HUES64 (cell line): ENCODE data around the gene CACNA1S.

ENCODE experiments used
- H3K27ac ChIP-seq: 2 replicates; pipeline ENCODE4 v1.7.0; 2013; ENCODE audit warnings: low read depth, low read length, inconsistent platforms
- H3K27me3 ChIP-seq: 2 replicates; pipeline ENCODE4 v1.6.1; 2013; ENCODE audit warnings: mild to moderate bottlenecking, low read length; ENCODE audit not compliant: insufficient read depth
- H3K36me3 ChIP-seq: 2 replicates; pipeline ENCODE4 v1.6.1; 2013; ENCODE audit warnings: mild to moderate bottlenecking, low read length; ENCODE audit not compliant: insufficient read depth
- H3K4me1 ChIP-seq: 2 replicates; pipeline ENCODE4 v1.6.1; 2013; ENCODE audit warnings: mild to moderate bottlenecking, low read length, moderate library complexity; ENCODE audit not compliant: insufficient read depth
- H3K4me3 ChIP-seq: 2 replicates; pipeline ENCODE4 v1.5.1; 2013; ENCODE audit warnings: mild to moderate bottlenecking, low read length, moderate library complexity
- H3K9ac ChIP-seq: 2 replicates; pipeline ENCODE4 v1.6.1; 2013; ENCODE audit warnings: mild to moderate bottlenecking, low read depth, low read length
- H3K9me3 ChIP-seq: 2 replicates; pipeline ENCODE4 v1.6.1; 2013; ENCODE audit warnings: low read depth, low read length; ENCODE audit not compliant: insufficient read depth
- WGBS: fragments of 150-250, 120-280 bp; methylation state at CpG from one replicate; pipeline ENCODE4 v1.1.7; 2013; ENCODE audit warnings: missing lambda C conversion rate; 5-methylcytosine and 5-hydroxymethylcytosine counted together

CACNA1S gene

GRCh38 chr1:201145816-201146215 lies 33.6 kb upstream of the CACNA1S start:
- no peak overlapping the region for H3K4me3 ChIP-seq
- H3K27me3 ChIP-seq, result no peaks in the 10 kb centered on the region
- H3K4me1 ChIP-seq, result no peaks in the 10 kb centered on the region
- H3K9me3 ChIP-seq, result no peaks in the 10 kb centered on the region
- peaks cover 100% of the 10 kb centered on the region for H3K36me3 ChIP-seq
- no peak overlapping the region for H3K9ac ChIP-seq
- WGBS, result 92% methylated on average over 7 of the region's 7 CpGs
- H3K27ac ChIP-seq, result no peak overlapping the region

- Histone ChIP-seq H3K4me3 (no peak overlapping the region), H3K27me3 (no peaks in the 10 kb centered on the region), H3K27ac (no peak overlapping the region), H3K36me3 (peaks cover 100% of the 10 kb centered on the region), H3K9ac (no peak overlapping the region), H3K4me1 (no peaks in the 10 kb centered on the region), H3K9me3 (no peaks in the 10 kb centered on the region)
- WGBS, result 95% methylated on average over 3 of the region's 3 CpGs
Observed at GRCh38 chr1:201145132-201145531, 32.9 kb upstream of the CACNA1S start.

GRCh38 chr1:201144701-201145100 lies 32.5 kb upstream of the CACNA1S start:
- 77% methylated on average over 5 of the region's 5 CpGs for WGBS
- Histone ChIP-seq H3K4me1 (no peaks in the 10 kb centered on the region), H3K4me3 (no peak overlapping the region), H3K9me3 (no peaks in the 10 kb centered on the region), H3K27me3 (no peaks in the 10 kb centered on the region), H3K9ac (no peak overlapping the region), H3K27ac (no peak overlapping the region), H3K36me3 (peaks cover 100% of the 10 kb centered on the region)

GRCh38 chr1:201143726-201144635 lies 31.8 kb upstream of the CACNA1S start:
- H3K9me3 ChIP-seq, result no peaks in the 10 kb centered on the region
- H3K9ac ChIP-seq, result no peak overlapping the region
- no peaks in the 10 kb centered on the region for H3K27me3 ChIP-seq
- peaks cover 100% of the 10 kb centered on the region for H3K36me3 ChIP-seq
- WGBS, result 92% methylated on average over 17 of the region's 18 CpGs
- H3K27ac ChIP-seq, result no peak overlapping the region
- H3K4me3 ChIP-seq, result no peak overlapping the region
- H3K4me1 ChIP-seq, result no peaks in the 10 kb centered on the region

GRCh38 chr1:201142849-201143725 lies 30.9 kb upstream of the CACNA1S start:
- Histone ChIP-seq H3K27me3 (no peaks in the 10 kb centered on the region), H3K27ac (no peak overlapping the region), H3K9ac (no peak overlapping the region), H3K9me3 (no peaks in the 10 kb centered on the region), H3K4me3 (no peak overlapping the region), H3K36me3 (peaks cover 100% of the 10 kb centered on the region), H3K4me1 (no peaks in the 10 kb centered on the region)
- WGBS, result 95% methylated on average over 16 of the region's 16 CpGs

- no peak overlapping the region for H3K4me3 ChIP-seq
- no peaks in the 10 kb centered on the region for H3K4me1 ChIP-seq
- H3K27ac ChIP-seq, result no peak overlapping the region
- 93% methylated on average over 16 of the region's 16 CpGs for WGBS
- no peaks in the 10 kb centered on the region for H3K27me3 ChIP-seq
- H3K9me3 ChIP-seq, result no peaks in the 10 kb centered on the region
- H3K36me3 ChIP-seq, result peaks cover 100% of the 10 kb centered on the region
- H3K9ac ChIP-seq, result no peak overlapping the region
Observed at GRCh38 chr1:201142011-201142848, 30.0 kb upstream of the CACNA1S start.

GRCh38 chr1:201141418-201141817 lies 29.2 kb upstream of the CACNA1S start:
- Histone ChIP-seq H3K4me3 (no peak overlapping the region), H3K9me3 (no peaks in the 10 kb centered on the region), H3K27ac (no peak overlapping the region), H3K9ac (no peak overlapping the region), H3K36me3 (peaks cover 100% of the 10 kb centered on the region), H3K4me1 (no peaks in the 10 kb centered on the region), H3K27me3 (no peaks in the 10 kb centered on the region)
- WGBS, result 91% methylated on average over 5 of the region's 5 CpGs

- Histone ChIP-seq H3K36me3 (peaks cover 100% of the 10 kb centered on the region), H3K9ac (no peak overlapping the region), H3K9me3 (no peaks in the 10 kb centered on the region), H3K27ac (no peak overlapping the region), H3K4me3 (no peak overlapping the region), H3K27me3 (no peaks in the 10 kb centered on the region), H3K4me1 (no peaks in the 10 kb centered on the region)
- WGBS, result 92% methylated on average over 8 of the region's 8 CpGs
Observed at GRCh38 chr1:201140941-201141260, 28.7 kb upstream of the CACNA1S start.

GRCh38 chr1:201140235-201140940 lies 28.2 kb upstream of the CACNA1S start:
- H3K4me3 ChIP-seq, result no peak overlapping the region
- H3K27me3 ChIP-seq, result no peaks in the 10 kb centered on the region
- WGBS, result 88% methylated on average over 9 of the region's 10 CpGs
- H3K4me1 ChIP-seq, result no peaks in the 10 kb centered on the region
- H3K9ac ChIP-seq, result no peak overlapping the region
- peaks cover 100% of the 10 kb centered on the region for H3K36me3 ChIP-seq
- H3K27ac ChIP-seq, result no peak overlapping the region
- no peaks in the 10 kb centered on the region for H3K9me3 ChIP-seq

GRCh38 chr1:201139756-201140155 lies 27.5 kb upstream of the CACNA1S start:
- Histone ChIP-seq H3K27me3 (no peaks in the 10 kb centered on the region), H3K36me3 (peaks cover 100% of the 10 kb centered on the region), H3K9me3 (no peaks in the 10 kb centered on the region), H3K4me1 (no peaks in the 10 kb centered on the region), H3K27ac (no peak overlapping the region), H3K4me3 (no peak overlapping the region), H3K9ac (no peak overlapping the region)
- WGBS, result 95% methylated on average over 9 of the region's 9 CpGs
